SK-N-SH treated with all-trans-retinoic acid at 6 μM for 48 hours (cell line): ENCODE measurements around the gene BAG3.

Experiments
- ATAC-seq: fragments of 200-7000 bp; cut with Tn5 transposase; 3 replicates; pipeline ENCODE4 v1.9.1; 2020; ENCODE audit warnings: mild to moderate bottlenecking, moderate library complexity
- ARNTL ChIP-seq: fragments of 450-650 bp; formaldehyde crosslinking; IDR thresholded peaks from 2 replicates; pipeline ENCODE4 v1.5.0; 2020; ENCODE audit warnings: low read depth, mild to moderate bottlenecking, moderate library complexity, borderline replicate concordance
- CSDC2 ChIP-seq: fragments of 250-450 bp; sonication (Bioruptor Pico); IDR thresholded peaks from 2 replicates; pipeline ENCODE4 v1.5.0; 2020; ENCODE audit warnings: mild to moderate bottlenecking, moderate library complexity
- ISL1 ChIP-seq: fragments of 250-450 bp; sonication (Bioruptor Pico); IDR thresholded peaks from 2 replicates; pipeline ENCODE4 v2.1.2; 2022; ENCODE audit warnings: mild to moderate bottlenecking, moderate library complexity
- OSR1 ChIP-seq: fragments of 250-450 bp; sonication (Bioruptor Pico); IDR thresholded peaks from 2 replicates; pipeline ENCODE4 v1.8.0; 2022; ENCODE audit warnings: moderate library complexity, mild to moderate bottlenecking, inconsistent platforms
- RARB ChIP-seq: fragments of 250-450 bp; sonication (Bioruptor Pico); IDR thresholded peaks from 2 replicates; pipeline ENCODE4 v1.8.0; 2021; ENCODE audit warnings: mild to moderate bottlenecking, moderate library complexity
- SNAI2 ChIP-seq: fragments of 250-450 bp; sonication (Bioruptor Pico); IDR thresholded peaks from 2 replicates; pipeline ENCODE4 v1.5.0; 2020; ENCODE audit warnings: mild to moderate bottlenecking, moderate library complexity
- TCF4 ChIP-seq: fragments of 250-450 bp; sonication (Bioruptor Pico); IDR thresholded peaks from 2 replicates; pipeline ENCODE4 v1.8.0; 2021; ENCODE audit warnings: mild to moderate bottlenecking, moderate library complexity, borderline replicate concordance
- TOX ChIP-seq: fragments of 250-450 bp; sonication (Bioruptor Pico); IDR thresholded peaks from 2 replicates; pipeline ENCODE4 v1.8.0; 2021; ENCODE audit warnings: mild to moderate bottlenecking, moderate library complexity, borderline replicate concordance
- ZC3H10 ChIP-seq: fragments of 250-450 bp; sonication (Bioruptor Pico); IDR thresholded peaks from 2 replicates; pipeline ENCODE4 v1.5.1; 2021; ENCODE audit warnings: mild to moderate bottlenecking, moderate library complexity
- ZFP3 ChIP-seq: fragments of 250-450 bp; sonication (Bioruptor Pico); IDR thresholded peaks from 2 replicates; pipeline ENCODE4 v1.5.0; 2020; ENCODE audit warnings: mild to moderate bottlenecking, moderate library complexity
- ZNF565 ChIP-seq: fragments of 450-650 bp; formaldehyde crosslinking; conservative IDR thresholded peaks from 2 replicates; pipeline ENCODE4 v1.5.0; 2020; ENCODE audit warnings: low read depth, mild to moderate bottlenecking, moderate library complexity
- ZNF70 ChIP-seq: fragments of 450-650 bp; formaldehyde crosslinking; IDR thresholded peaks from 2 replicates; pipeline ENCODE4 v1.5.0; 2020; ENCODE audit warnings: mild to moderate bottlenecking, moderate library complexity
- TF ChIP-seq, protein P1 (sequence below): fragments of 250-450 bp; sonication (Bioruptor Pico); IDR thresholded peaks from 2 replicates; pipeline ENCODE4 v1.8.0; 2020; ENCODE audit warnings: mild to moderate bottlenecking, moderate library complexity, borderline replicate concordance
- TF ChIP-seq, protein P2 (sequence below): fragments of 250-450 bp; sonication (Bioruptor Pico); IDR thresholded peaks from 2 replicates; pipeline ENCODE4 v1.5.0; 2020; ENCODE audit warnings: mild to moderate bottlenecking, moderate library complexity
- TF ChIP-seq, protein P3 (sequence below): fragments of 250-450 bp; sonication (Bioruptor Pico); IDR thresholded peaks from 2 replicates; pipeline ENCODE4 v1.5.1; 2021; ENCODE audit warnings: mild to moderate bottlenecking, moderate library complexity
- TF ChIP-seq, protein P4 (sequence below): fragments of 250-450 bp; sonication (Bioruptor Pico); IDR thresholded peaks from 2 replicates; pipeline ENCODE4 v1.5.1; 2020; ENCODE audit warnings: low read depth, mild to moderate bottlenecking, moderate library complexity
- TF ChIP-seq, protein P5 (sequence below): fragments of 250-450 bp; sonication (Bioruptor Pico); IDR thresholded peaks from 2 replicates; pipeline ENCODE4 v1.8.0; 2021; ENCODE audit warnings: low read depth, mild to moderate bottlenecking, moderate library complexity, borderline replicate concordance

The BAG3 gene

DNA sequence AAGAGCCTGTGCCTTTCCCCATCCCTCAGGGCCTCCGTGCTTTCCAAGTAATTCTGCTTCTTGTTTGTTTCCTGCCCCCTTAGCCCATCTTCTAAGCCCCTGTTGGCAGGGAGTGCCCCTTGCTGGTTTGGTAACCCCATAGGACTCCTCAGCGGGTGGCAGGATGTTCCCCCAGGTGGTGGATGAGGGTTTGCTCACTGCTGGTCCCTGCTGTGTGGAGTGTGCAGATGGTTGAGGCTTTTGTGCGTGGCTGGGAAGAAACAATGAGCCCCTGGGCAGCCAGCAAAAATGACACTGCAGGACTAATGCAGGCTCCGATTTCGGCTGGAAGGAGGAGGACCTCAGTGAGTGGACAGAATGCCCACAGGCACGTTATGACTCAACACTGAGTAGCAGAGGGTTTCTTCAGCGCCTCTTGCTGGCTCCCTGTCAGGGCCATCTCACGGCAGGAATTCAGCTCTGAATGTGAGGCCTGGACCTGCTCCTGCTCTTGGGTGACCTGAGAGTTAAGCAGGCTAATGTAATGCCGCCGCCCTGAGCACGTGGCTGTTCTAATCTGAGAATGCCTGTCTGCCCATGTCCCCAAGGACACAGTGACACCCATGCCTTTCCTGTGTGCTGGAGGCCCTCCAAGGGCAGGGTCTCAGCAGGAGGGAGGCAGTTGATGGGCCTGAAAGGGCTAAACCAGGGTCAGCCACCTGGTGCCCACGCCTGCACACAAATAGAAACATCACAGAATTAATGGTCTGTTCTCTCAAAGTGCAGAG, 16.6 kb downstream of the BAG3 start:
- ATAC-seq = peak; percentile 96
- TF ChIP-seq SNAI2 (CRISPR knock-in tag) = no peak
- no peak for TF ChIP-seq ZNF70 (CRISPR knock-in tag)
- TF ChIP-seq, protein P1, sequence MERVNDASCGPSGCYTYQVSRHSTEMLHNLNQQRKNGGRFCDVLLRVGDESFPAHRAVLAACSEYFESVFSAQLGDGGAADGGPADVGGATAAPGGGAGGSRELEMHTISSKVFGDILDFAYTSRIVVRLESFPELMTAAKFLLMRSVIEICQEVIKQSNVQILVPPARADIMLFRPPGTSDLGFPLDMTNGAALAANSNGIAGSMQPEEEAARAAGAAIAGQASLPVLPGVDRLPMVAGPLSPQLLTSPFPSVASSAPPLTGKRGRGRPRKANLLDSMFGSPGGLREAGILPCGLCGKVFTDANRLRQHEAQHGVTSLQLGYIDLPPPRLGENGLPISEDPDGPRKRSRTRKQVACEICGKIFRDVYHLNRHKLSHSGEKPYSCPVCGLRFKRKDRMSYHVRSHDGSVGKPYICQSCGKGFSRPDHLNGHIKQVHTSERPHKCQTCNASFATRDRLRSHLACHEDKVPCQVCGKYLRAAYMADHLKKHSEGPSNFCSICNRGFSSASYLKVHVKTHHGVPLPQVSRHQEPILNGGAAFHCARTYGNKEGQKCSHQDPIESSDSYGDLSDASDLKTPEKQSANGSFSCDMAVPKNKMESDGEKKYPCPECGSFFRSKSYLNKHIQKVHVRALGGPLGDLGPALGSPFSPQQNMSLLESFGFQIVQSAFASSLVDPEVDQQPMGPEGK (CRISPR knock-in tag) = no peak
- no peak for TF ChIP-seq ARNTL

DNA sequence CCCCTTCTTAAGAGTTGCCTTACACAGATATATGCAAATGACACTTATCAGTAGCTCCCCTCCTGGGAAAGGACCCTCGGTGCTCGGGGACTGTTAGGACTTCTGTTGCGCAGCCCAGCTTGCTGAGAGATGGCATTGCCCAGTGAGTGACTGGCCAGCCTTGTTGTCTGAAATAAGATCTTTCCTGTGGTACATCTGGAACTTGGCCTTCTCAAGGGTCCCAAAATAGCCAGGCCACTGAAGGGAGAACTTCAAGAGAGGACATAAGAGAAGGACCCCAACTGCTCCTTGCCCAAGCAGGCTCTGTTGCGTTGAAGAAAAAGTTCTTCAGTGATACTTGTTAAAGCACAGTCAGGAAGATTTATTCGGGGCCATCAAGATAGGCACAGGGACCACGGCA, 17.3 kb downstream of the BAG3 start:
- TF ChIP-seq, protein P2, sequence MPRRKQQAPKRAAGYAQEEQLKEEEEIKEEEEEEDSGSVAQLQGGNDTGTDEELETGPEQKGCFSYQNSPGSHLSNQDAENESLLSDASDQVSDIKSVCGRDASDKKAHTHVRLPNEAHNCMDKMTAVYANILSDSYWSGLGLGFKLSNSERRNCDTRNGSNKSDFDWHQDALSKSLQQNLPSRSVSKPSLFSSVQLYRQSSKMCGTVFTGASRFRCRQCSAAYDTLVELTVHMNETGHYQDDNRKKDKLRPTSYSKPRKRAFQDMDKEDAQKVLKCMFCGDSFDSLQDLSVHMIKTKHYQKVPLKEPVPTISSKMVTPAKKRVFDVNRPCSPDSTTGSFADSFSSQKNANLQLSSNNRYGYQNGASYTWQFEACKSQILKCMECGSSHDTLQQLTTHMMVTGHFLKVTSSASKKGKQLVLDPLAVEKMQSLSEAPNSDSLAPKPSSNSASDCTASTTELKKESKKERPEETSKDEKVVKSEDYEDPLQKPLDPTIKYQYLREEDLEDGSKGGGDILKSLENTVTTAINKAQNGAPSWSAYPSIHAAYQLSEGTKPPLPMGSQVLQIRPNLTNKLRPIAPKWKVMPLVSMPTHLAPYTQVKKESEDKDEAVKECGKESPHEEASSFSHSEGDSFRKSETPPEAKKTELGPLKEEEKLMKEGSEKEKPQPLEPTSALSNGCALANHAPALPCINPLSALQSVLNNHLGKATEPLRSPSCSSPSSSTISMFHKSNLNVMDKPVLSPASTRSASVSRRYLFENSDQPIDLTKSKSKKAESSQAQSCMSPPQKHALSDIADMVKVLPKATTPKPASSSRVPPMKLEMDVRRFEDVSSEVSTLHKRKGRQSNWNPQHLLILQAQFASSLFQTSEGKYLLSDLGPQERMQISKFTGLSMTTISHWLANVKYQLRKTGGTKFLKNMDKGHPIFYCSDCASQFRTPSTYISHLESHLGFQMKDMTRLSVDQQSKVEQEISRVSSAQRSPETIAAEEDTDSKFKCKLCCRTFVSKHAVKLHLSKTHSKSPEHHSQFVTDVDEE (CRISPR knock-in tag) = no peak
- TF ChIP-seq ZFP3 (CRISPR knock-in tag) (no peak), RARB (CRISPR knock-in tag) (no peak)
- TF ChIP-seq, protein P3, sequence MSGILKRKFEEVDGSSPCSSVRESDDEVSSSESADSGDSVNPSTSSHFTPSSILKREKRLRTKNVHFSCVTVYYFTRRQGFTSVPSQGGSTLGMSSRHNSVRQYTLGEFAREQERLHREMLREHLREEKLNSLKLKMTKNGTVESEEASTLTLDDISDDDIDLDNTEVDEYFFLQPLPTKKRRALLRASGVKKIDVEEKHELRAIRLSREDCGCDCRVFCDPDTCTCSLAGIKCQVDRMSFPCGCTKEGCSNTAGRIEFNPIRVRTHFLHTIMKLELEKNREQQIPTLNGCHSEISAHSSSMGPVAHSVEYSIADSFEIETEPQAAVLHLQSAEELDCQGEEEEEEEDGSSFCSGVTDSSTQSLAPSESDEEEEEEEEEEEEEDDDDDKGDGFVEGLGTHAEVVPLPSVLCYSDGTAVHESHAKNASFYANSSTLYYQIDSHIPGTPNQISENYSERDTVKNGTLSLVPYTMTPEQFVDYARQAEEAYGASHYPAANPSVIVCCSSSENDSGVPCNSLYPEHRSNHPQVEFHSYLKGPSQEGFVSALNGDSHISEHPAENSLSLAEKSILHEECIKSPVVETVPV (CRISPR knock-in tag) = no peak
- ATAC-seq = no peak

DNA sequence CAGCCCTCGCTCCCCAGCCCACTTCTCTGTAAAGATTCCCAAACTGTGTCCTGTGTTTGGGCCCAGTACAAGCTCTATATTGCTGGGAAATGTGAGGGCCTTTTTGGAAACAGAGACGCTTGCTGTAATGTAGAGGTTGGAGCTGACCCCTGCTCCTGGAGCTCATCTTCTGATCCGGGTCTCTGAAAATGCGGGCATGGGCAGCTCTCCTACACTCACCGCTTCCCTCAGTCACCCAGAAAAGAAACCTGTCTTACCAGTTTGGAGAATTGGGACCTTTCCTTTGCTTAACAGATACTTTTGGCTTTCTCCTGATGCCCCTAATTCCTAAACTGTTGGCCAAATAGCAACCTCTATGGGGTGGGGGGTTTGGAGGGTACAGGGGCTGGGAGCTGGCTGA, 18.2 kb downstream of the BAG3 start:
- no peak for ATAC-seq
- TF ChIP-seq ISL1 (CRISPR knock-in tag) = no peak
- TF ChIP-seq, protein P1 (CRISPR knock-in tag) = no peak
- TF ChIP-seq, protein P4, sequence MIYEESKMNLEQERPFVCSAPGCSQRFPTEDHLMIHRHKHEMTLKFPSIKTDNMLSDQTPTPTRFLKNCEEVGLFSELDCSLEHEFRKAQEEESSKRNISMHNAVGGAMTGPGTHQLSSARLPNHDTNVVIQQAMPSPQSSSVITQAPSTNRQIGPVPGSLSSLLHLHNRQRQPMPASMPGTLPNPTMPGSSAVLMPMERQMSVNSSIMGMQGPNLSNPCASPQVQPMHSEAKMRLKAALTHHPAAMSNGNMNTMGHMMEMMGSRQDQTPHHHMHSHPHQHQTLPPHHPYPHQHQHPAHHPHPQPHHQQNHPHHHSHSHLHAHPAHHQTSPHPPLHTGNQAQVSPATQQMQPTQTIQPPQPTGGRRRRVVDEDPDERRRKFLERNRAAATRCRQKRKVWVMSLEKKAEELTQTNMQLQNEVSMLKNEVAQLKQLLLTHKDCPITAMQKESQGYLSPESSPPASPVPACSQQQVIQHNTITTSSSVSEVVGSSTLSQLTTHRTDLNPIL (CRISPR knock-in tag) = no peak
- TF ChIP-seq ARNTL = no peak

DNA sequence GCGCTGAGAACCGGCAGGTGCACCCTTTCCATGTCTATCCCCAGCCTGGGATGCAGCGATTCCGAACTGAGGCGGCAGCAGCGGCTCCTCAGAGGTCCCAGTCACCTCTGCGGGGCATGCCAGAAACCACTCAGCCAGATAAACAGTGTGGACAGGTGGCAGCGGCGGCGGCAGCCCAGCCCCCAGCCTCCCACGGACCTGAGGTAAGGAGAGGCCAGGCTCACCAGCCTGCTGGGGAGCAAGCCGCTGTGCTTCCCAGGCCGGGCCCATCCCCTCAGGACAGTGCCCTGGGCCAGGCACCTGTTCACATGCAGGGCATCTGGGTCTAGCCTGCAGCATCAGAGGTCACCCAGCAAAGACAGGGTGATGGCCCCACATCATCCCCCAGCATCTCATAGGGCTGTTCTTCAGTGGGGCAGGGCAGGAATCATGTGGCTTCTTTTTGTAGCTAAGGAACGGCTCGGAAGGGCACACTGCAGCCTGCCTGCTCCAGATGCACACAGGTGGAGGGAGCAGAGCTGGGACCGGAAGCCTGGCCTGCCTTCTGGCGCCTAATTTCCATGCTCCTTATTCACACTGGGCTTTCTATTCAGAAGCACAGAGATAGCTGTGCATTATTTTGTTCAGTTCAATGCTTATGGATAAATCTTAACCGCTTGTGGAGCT, 18.9 kb downstream of the BAG3 start:
- no peak for ATAC-seq
- TF ChIP-seq, protein P2 (CRISPR knock-in tag) = no peak
- TF ChIP-seq TCF4 (CRISPR knock-in tag) (no peak), SNAI2 (CRISPR knock-in tag) (no peak), RARB (CRISPR knock-in tag) (no peak), CSDC2 (CRISPR knock-in tag) (no peak), OSR1 (CRISPR knock-in tag) (no peak), ZC3H10 (CRISPR knock-in tag) (no peak), ZNF565 (CRISPR knock-in tag) (no peak), ZFP3 (CRISPR knock-in tag) (no peak), ARNTL (no peak), ZNF70 (CRISPR knock-in tag) (no peak), TOX (CRISPR knock-in tag) (no peak)
- TF ChIP-seq, protein P5, sequence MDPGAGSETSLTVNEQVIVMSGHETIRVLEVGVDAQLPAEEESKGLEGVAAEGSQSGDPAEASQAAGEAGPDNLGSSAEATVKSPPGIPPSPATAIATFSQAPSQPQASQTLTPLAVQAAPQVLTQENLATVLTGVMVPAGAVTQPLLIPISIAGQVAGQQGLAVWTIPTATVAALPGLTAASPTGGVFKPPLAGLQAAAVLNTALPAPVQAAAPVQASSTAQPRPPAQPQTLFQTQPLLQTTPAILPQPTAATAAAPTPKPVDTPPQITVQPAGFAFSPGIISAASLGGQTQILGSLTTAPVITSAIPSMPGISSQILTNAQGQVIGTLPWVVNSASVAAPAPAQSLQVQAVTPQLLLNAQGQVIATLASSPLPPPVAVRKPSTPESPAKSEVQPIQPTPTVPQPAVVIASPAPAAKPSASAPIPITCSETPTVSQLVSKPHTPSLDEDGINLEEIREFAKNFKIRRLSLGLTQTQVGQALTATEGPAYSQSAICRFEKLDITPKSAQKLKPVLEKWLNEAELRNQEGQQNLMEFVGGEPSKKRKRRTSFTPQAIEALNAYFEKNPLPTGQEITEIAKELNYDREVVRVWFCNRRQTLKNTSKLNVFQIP (CRISPR knock-in tag) = no peak
- TF ChIP-seq, protein P4 (CRISPR knock-in tag) = no peak
